ENCODE measurements around the gene COL6A3.
"Not testable (repeated sequence)": the region's sequence is repeated elsewhere in the genome, so short reads cannot be mapped to it uniquely, and the experiment has no call there.

The COL6A3 gene

GRCh38 chr2:237315170-237315828 lies 98.7 kb downstream of the COL6A3 start:
- DNase-seq, result no peak

GRCh38 chr2:237314681-237315080 lies 99.3 kb downstream of the COL6A3 start:
- no peak for DNase-seq

DNA sequence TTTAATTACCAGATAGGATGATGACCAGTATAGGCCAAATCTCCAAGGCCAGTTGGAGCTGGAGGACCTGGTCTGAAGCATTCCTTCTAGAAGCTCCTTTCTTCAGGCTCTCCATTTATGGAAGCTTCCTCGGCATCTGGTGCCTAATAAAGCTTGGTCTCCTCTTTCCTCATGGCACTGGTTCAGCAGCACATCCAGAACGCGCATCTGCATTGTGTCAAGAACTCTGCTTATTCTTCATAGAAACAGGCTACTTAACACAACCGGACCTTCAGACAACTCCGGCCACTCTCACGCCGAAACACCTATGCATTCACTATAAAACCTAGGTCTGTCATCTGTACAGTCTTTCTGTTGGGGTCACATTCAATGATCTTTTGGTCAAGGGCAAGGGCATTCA lies 99.8 kb downstream of the COL6A3 start:
- DNase-seq, result no peak

DNA sequence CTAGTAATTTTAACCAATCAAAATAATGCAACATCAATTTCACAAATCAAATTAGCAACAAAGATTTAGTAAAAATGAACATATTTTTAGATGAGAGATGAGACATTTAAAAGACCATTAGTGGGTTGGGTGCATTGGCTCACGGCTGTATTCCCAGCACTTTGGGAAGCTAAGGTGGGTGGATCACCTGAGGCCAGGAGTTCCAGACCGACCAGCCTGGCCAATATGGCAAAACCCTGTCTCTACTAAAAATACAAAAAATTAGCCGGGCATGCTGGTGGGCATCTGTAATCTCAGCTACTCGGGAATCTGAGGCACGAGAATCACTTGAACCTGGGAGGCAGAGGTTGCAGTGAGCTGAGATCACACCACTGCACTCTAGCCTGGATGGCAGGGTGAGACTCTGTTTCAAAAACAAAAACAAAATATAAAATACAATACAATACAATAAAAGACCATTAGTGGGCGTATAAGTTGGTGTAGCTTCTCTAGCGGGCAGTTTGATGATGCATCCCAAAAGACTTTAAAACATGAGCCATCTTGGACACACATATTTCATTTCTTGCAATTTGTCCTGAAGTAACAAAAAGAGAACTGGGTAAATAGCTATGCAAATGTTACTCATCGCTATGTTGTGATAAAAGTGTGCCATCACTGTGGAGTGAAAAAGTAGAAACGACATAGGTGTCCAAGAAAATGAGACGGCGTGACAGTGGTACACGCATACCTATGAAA lies 101.8 kb downstream of the COL6A3 start:
- no peak for DNase-seq

DNA sequence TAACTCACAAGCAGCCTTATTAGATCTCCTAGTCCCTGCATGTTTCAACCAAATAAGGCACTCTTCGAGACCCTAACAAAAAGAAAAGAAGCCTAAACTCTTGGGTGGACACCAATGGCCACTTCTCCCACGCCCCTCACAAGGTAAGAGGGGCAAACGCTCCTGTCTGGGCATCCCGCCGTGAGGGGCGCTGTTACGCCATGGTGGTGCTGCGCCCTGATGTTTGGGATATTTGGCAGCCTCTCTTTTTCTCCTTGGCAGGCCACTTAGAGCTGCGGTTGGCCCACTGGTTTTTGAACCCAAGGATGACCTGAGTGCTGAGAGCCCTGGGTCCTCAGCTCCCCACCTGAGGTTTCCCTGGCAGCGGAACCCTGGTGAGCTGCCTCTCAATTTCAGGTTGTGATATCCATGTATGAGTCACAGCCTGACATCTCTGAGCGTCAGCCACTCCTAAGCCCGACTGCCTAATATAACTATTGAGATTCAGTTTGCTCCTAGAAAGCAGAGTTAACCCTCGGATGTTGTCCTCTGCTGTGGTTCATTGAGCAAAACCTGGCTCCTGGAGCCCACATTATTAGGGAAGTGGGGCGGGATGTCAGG lies 103.3 kb downstream of the COL6A3 start:
- DNase-seq, result no peak

DNA sequence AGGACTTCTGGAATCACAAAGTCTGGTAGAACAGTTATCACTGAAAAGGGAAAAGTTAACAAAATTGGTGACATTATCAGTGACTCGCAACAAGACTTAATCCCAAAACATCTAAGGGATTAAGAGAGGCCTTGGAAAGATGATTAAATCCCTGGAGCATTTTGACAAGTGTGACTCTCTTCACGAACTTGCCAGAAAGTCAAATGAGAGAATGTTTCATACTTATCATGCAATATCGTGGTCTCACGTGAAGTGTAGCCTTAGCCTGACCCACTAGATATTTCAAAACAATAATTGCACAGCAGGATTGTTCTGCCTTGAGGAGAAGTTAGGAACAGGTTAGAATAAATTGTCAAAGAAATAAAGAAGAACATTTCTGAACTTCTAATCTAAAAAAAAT lies 104.5 kb downstream of the COL6A3 start:
- no peak for DNase-seq

- no peak for DNase-seq
These were observed 105.0 kb downstream of the COL6A3 start for GRCh38 chr2:237309011-237309410.

- DNase-seq, result no peak
These were observed 106.5 kb downstream of the COL6A3 start for GRCh38 chr2:237307474-237307873.

DNA sequence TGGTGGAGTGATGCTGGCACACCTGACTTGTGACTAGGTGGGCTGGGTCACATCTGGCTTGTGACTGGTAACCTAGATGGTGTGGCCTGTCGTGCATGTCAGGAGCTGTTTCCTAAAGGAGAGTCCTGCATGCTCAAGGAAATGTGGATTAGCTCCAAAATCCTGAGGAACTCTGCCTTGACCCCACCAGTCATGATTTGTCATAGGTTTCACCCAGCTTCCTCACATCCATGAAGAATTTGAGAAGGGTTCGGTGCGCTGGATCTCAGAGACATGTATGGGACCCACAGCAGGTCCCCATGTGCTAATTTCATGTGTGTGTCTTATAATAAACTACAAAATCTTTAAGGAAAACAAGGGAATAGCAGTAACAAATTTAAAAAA lies 107.2 kb downstream of the COL6A3 start:
- no peak for DNase-seq

DNA sequence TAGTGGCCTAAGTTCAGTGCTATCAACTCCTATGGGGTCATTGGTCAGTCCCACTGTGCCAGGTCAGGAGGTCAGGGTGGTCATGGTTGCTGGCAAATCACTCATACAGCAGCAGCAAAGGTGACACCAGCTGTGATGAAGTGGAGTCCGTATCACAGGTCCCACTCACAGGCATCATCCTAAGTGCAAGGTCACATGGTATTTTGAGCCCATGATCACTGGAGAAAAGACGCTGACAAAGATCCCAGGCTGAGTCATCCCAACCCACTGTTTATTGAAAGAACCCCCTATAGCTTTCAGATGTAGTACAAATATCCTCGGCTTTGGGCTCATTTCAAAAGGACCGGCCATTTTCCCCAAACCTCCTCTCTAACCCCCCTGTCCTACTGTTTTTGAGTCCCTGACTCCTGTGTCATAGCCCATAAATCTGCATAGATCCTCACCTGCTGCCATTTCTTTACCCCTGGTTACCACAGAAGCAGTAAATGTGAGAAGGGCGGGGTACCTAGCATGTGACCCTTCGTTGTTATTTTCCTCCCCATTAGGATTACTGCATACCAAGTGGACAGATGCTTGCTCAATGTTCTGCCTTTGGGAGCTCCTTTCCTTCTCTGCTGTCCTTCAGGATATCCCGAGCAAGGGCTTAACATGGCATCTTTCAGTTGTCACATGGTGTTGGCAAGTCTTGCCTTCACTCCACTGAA lies 107.7 kb downstream of the COL6A3 start:
- DNase-seq, result no peak

- no peak for DNase-seq
These were observed 108.4 kb downstream of the COL6A3 start for GRCh38 chr2:237305579-237305978.

DNA sequence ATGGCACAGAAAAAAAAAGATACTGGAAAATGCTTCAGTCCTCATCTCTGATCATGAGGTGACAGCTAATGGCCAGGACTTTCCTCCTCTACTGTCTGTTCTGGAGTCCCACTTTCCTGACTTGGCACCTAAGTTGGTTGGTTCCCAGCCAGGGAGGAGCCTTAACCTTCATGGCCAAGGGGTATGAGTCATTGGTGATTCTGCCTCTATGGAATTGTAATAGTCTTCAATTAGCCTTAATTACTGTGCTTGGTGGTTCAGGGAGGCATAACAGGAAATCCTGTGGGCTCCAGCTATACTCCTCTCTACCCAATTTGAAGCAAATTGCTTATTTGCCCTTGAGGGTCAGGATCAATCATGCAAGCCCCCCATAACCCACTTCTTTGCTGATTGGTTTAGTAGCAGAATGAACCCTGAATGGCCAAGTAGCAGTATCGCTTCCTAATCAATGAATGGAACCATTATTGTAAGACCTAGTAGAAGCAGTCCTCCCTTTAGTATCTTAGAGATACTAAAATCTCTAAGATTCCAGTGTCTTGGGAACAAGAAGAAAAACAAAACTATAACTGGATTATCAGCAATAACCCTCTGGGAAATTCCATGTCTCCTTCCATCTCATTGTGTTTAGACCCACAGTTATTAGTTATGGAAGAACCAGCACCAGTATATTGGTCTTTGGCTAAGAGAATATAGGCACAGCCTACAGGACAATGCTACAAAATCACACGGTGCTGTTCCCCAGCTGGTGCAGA lies 109.0 kb downstream of the COL6A3 start:
- DNase-seq, result no peak

DNA sequence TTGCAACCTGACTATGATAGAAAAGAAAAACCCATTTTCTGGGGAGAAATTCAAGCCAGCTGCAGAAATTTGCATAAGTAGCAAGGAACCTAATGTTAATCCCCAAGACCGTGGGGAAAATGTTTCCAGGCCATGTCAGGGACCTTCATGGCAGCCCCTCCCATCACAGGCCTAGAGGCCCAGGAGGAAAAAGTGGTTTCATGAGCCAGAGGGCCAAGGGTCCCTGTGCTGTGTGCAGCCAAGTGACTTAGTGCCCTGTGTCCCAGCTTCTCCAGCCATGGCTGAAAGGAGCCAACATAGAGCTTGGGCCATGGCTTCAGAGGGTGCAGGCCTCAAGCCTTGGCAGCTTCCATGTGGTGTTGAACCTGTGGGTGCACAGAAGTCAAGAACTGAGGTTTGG lies 110.7 kb downstream of the COL6A3 start:
- DNase-seq, result not testable (repeated sequence)

DNA sequence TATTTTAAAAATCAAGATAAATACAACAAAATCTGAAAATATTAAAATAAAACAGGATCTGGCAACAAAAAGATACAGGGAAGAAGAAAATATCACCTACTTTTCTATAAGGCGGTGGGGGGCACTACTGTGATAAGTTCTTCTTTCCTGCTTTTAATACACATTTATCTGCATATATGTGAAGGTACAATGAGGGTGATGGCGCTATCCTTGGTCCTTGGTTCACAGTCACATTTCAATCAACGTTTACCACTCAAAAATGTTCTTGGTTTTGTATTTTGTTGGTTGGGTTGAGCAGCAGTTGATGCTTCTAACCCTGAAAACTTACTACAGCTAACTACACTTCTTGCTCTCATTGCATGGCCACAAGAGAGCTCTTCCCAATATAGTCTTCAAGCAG lies 112.4 kb downstream of the COL6A3 start:
- DNase-seq, result no peak

- DNase-seq, result no peak
These were observed 113.2 kb downstream of the COL6A3 start for GRCh38 chr2:237300739-237301138.

- DNase-seq, result no peak
These were observed 114.1 kb downstream of the COL6A3 start for GRCh38 chr2:237299906-237300305.

GRCh38 chr2:237298151-237299118 lies 115.5 kb downstream of the COL6A3 start:
- no peak for DNase-seq

DNA sequence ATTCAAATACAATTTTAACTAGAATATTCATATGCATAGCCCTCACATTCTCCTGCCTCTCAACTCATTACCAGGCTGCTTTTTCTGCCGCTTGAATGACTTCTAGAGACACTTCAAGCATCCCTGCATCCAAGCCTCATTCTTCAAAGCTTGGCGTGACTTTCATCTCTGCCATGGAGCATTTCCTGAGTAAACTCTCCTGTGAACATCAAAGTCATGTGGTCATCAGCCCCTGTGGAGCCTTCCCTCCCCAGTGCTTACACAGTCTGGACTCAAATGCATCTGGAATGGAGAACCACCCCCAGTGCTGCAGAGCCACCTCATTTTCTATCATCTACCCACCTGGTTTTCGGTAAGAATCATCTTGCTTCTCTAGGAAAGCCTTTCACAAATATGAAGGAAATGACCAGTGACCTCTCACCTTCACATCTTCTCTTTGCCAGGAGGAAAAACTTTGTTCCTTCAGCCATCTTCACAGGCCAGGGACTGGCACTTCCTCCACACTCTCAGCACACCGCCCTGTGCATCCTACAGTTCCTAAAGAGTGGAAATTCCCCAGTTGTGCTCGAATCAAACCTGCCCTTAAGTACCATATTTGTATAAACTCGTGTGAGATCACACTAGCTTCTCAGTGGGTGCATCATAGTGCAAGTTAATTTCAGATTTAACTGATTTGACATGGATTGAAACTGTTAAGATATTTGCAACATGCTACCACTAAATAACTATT lies 116.4 kb downstream of the COL6A3 start:
- no peak for DNase-seq

GRCh38 chr2:237296756-237297155 lies 117.2 kb downstream of the COL6A3 start:
- no peak for DNase-seq

DNA sequence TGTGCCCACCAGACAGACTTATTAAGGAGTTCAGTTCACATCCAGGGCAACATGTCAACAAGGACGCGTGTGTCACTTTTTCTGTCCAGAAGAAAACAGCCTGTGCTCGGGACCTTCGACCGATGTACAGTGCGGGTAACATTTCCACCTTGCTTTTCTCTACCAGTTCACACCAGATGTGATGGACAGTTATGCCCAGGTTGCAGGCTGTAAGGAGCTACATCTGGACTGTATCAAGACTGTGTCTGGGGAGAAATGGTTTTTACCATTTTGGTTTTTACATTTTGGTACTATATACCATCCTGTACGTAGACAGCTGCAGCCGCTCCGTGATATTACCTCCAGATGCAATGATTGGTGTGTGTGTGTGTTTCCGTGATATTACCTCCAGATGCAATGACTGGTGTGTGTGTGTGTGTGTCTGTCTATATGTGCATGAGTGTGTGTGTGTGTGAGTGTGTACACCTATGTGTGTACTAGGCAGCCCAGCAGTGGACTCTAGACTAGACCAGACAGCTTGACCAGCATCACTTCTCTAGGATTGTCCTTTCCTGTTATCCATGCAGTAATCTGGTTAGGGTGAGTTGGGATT lies 118.0 kb downstream of the COL6A3 start:
- DNase-seq, result no peak

- DNase-seq, result no peak
These were observed 119.5 kb downstream of the COL6A3 start for GRCh38 chr2:237294460-237294859.
